ENCODE measurements around the gene ANKS1B. TPM values are rescaled to one million over a fixed set of nuclear protein-coding genes. Genes with fewer than 3 reads are reported as not detected.

ANKS1B gene
- total RNA-seq, 1 experiment from 2014 or later: 0.61 TPM

DNA sequence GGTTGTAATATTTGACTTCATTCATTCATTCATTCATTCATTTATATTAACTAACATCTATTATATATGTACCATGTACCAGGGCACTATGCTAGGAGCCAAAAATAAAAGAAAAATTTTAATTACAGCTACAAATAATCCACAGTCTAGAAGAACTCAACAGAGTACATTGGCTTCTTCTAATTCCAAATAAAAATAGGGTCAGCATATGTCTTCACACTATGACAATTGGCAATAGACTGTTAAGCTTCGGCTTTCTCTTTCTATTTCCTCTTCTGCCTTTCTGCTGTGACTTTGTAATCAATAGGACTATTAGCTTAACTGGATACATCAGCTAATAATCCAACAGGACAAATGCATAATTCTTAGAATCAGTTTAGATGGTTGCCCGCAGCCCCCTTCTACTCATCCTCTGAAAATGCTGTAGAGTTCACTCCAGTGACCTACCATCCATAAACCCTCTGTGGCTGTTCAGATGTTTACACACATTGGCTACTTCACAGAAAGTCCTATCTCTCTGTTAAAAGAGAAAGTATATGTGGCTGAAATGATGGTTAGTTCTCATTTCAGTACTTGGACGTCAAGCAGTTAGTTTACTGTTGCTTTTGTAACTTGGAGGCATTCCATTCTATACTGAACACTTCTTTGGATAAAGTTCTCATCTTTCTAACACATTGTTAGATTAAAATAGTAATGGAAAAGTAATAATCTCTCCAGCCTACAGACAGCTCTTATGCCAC is 782.7 kb downstream of the ANKS1B start:
- no TSS peak for BruUV-seq (replicated peaks)
- Mint-ChIP-seq H3K9me3 (ENCODE audit: unreplicated experiment) (no peaks in the 10 kb centered on the region), H3K27ac (ENCODE audit: unreplicated experiment) (no peak overlapping the region), H3K27me3 (ENCODE audit: insufficient read depth, unreplicated experiment) (peaks cover 5% of the 10 kb centered on the region), H3K4me3 (ENCODE audit: unreplicated experiment) (no peak overlapping the region), H3K4me1 (ENCODE audit: low read depth, unreplicated experiment) (no peaks in the 10 kb centered on the region), H3K36me3 (ENCODE audit: insufficient read depth, unreplicated experiment) (no peaks in the 10 kb centered on the region)
- intact Hi-C loops (cut with micrococcal nuclease; ENCODE audit: unreplicated experiment): no loop called here
- Histone ChIP-seq H3K4me3 (ENCODE audit: low read depth, low read length) (no peak overlapping the region), H3K4me1 (no peaks in the 10 kb centered on the region), H3K36me3 (ENCODE audit: control insufficient read depth, insufficient read depth, low read length) (no peaks in the 10 kb centered on the region), H3K9me3 (no peaks in the 10 kb centered on the region), H3K27me3 (replicated peaks; ENCODE audit: control insufficient read depth, insufficient read depth, low read length) (no peaks in the 10 kb centered on the region)
- ChIA-PET CTCF (no interaction called here), POLR2A (no interaction called here)
- TF ChIP-seq, protein P1, sequence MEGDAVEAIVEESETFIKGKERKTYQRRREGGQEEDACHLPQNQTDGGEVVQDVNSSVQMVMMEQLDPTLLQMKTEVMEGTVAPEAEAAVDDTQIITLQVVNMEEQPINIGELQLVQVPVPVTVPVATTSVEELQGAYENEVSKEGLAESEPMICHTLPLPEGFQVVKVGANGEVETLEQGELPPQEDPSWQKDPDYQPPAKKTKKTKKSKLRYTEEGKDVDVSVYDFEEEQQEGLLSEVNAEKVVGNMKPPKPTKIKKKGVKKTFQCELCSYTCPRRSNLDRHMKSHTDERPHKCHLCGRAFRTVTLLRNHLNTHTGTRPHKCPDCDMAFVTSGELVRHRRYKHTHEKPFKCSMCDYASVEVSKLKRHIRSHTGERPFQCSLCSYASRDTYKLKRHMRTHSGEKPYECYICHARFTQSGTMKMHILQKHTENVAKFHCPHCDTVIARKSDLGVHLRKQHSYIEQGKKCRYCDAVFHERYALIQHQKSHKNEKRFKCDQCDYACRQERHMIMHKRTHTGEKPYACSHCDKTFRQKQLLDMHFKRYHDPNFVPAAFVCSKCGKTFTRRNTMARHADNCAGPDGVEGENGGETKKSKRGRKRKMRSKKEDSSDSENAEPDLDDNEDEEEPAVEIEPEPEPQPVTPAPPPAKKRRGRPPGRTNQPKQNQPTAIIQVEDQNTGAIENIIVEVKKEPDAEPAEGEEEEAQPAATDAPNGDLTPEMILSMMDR (IDR thresholded peaks at IDR 0.05; ENCODE audit: insufficient read depth in 1 of 2, low read depth in 1 of 2, low read length in 1 of 2, severe bottlenecking in 1 of 2, unreplicated experiment in 1 of 2): no peak
- DNase-seq: no peak

DNA sequence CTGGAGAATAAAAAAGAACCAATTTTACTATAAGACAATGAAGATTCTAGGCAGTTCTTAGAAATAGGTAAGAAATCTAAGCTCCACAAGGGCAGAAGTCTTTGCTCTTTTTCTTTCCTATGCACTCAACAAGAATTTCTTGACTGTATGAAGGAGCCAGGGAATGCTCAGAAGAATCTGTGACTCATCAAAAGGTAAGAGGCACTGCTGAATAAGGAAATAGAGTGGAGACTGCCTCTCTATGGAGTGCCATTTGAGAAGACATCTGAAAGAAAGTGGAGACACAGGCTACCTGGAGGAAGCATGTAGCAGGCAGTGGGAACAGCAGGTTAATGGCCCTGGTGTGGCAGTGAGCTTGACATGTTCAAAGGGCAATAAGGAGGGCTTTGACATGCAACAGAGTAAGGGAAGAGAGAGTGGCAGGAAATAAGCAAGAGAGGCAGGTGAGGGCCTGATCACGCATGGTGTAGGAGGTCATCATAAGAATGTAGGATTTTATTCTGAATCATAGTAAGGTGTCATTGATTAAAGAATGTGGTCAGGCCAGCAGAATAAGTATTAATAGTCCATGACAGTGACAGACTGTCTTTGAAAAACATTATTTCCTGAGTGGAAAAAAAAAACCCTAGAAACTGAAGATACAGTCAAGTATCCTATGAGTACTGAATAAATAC is 783.9 kb downstream of the ANKS1B start:
- Mint-ChIP-seq H3K36me3 (ENCODE audit: insufficient read depth, unreplicated experiment) (no peaks in the 10 kb centered on the region), H3K27me3 (ENCODE audit: insufficient read depth, unreplicated experiment) (peaks cover 5% of the 10 kb centered on the region), H3K9me3 (ENCODE audit: unreplicated experiment) (no peaks in the 10 kb centered on the region), H3K27ac (ENCODE audit: unreplicated experiment) (no peak overlapping the region), H3K4me1 (ENCODE audit: low read depth, unreplicated experiment) (no peaks in the 10 kb centered on the region), H3K4me3 (ENCODE audit: unreplicated experiment) (no peak overlapping the region)
- CTCF ChIA-PET: no interaction called here
- no peaks in the 10 kb centered on the region for H3K36me3 ChIP-seq (ENCODE audit: control insufficient read depth, insufficient read depth, low read length)
- intact Hi-C loops (cut with micrococcal nuclease; ENCODE audit: unreplicated experiment): no loop called here
- H3K4me1 ChIP-seq: no peaks in the 10 kb centered on the region
- no peaks in the 10 kb centered on the region for H3K9me3 ChIP-seq
- no peak for DNase-seq
- H3K4me3 ChIP-seq (ENCODE audit: low read depth, low read length): no peak overlapping the region
- TF ChIP-seq, protein P1 (IDR thresholded peaks at IDR 0.05; ENCODE audit: insufficient read depth in 1 of 2, low read depth in 1 of 2, low read length in 1 of 2, severe bottlenecking in 1 of 2, unreplicated experiment in 1 of 2): no peak
- POLR2A ChIA-PET: no interaction called here
- no TSS peak for BruUV-seq (replicated peaks)
- no peaks in the 10 kb centered on the region for H3K27me3 ChIP-seq (replicated peaks; ENCODE audit: control insufficient read depth, insufficient read depth, low read length)

DNA sequence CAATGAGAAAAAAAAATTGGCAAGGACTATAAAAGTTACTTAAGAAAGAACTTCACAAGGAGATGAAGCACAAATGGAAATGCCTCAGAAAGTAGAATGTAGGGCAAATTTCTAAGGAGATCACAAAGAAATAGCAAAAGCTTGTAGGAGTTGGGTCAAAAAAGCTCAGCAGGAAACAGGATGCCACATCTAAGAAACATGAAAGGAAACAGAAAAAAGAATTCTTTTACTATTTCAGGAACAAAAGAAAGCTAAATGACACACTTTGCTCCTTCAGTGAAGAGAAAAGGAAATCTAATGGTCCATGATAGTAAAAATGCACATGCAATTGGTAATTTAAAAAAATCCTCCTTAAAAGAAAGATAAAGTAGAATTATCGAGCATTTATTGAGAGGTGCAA is 789.3 kb downstream of the ANKS1B start:
- Histone ChIP-seq H3K27me3 (replicated peaks; ENCODE audit: control insufficient read depth, insufficient read depth, low read length) (no peaks in the 10 kb centered on the region), H3K9me3 (no peaks in the 10 kb centered on the region), H3K4me1 (no peaks in the 10 kb centered on the region), H3K36me3 (ENCODE audit: control insufficient read depth, insufficient read depth, low read length) (no peaks in the 10 kb centered on the region), H3K4me3 (ENCODE audit: low read depth, low read length) (no peak overlapping the region)
- H3K27me3 Mint-ChIP-seq (ENCODE audit: insufficient read depth, unreplicated experiment): peaks cover 2% of the 10 kb centered on the region
- no TSS peak for BruUV-seq (replicated peaks)
- no peaks in the 10 kb centered on the region for H3K9me3 Mint-ChIP-seq (ENCODE audit: unreplicated experiment)
- intact Hi-C loops (cut with micrococcal nuclease; ENCODE audit: unreplicated experiment): no loop called here
- no peak for DNase-seq
- ChIA-PET CTCF (no interaction called here), POLR2A (no interaction called here)
- H3K27ac Mint-ChIP-seq (ENCODE audit: unreplicated experiment): no peak overlapping the region
- H3K36me3 Mint-ChIP-seq (ENCODE audit: insufficient read depth, unreplicated experiment): no peaks in the 10 kb centered on the region
- H3K4me3 Mint-ChIP-seq (ENCODE audit: unreplicated experiment): no peak overlapping the region
- TF ChIP-seq, protein P1 (IDR thresholded peaks at IDR 0.05; ENCODE audit: insufficient read depth in 1 of 2, low read depth in 1 of 2, low read length in 1 of 2, severe bottlenecking in 1 of 2, unreplicated experiment in 1 of 2): no peak
- no peaks in the 10 kb centered on the region for H3K4me1 Mint-ChIP-seq (ENCODE audit: low read depth, unreplicated experiment)

Measured in Caco-2 (cell line).